IMR-90 (cell line): ENCODE measurements around the gene ELFN1. TPM values are rescaled to one million over a fixed set of nuclear protein-coding genes. Genes with fewer than 3 reads are reported as not detected.

Experiments used
- ATAC-seq: fragments of 200-7000 bp; cut with Tn5 transposase; 2 replicates; pipeline ENCODE4 v1.9.1; 2020; ENCODE audit warnings: low read depth, mild to moderate bottlenecking, moderate library complexity
- BruUV-seq: library from RNA; stranded (reverse); fragments of 400-500 nt; replicated peaks from 2 replicates; lab custom pipeline; 2021; lab: Mats Ljungman, UMichigan
- CTCF ChIA-PET: fragments of 300-600 bp; formaldehyde crosslinking; extraction: SDS; loops from one replicate; lab custom pipeline; 2021; ENCODE audit warnings: antibody characterized with exemption; lab: Yijun Ruan, JAX
- POLR2A ChIA-PET: fragments of 300-600 bp; sonication (Branson Sonifier 250); formaldehyde crosslinking; loops from one replicate; lab custom pipeline; 2022; ENCODE audit warnings: antibody characterized with exemption; ENCODE audit not compliant: unreplicated experiment; lab: Charles Lee
- DNase-seq: peaks from one replicate; pipeline ENCODE4 v3.0.0; 2013
- H2AFZ ChIP-seq: replicated peaks from 2 replicates; pipeline ENCODE3; 2013; ENCODE audit warnings: low read length, mild to moderate bottlenecking; ENCODE audit not compliant: poor library complexity
- H2AK5ac ChIP-seq: 2 replicates; pipeline ENCODE4 v1.6.1; 2013; ENCODE audit warnings: low read depth, low read length, inconsistent platforms
- H2AK9ac ChIP-seq: replicated peaks from 2 replicates; pipeline ENCODE3; 2013; ENCODE audit warnings: mild to moderate bottlenecking, low read depth, low read length, moderate library complexity; ENCODE audit not compliant: poor library complexity
- H2BK120ac ChIP-seq: 2 replicates; pipeline ENCODE4 v1.6.1; 2013; ENCODE audit warnings: low read depth, low read length, inconsistent platforms
- H2BK15ac ChIP-seq: 3 replicates; pipeline ENCODE4 v1.6.1; 2013; ENCODE audit warnings: low read depth, low read length, inconsistent platforms
- H2BK20ac ChIP-seq: 2 replicates; pipeline ENCODE4 v1.6.1; 2013; ENCODE audit warnings: low read depth, mild to moderate bottlenecking, inconsistent platforms, low read length, moderate library complexity
- H2BK5ac ChIP-seq: 2 replicates; pipeline ENCODE4 v1.6.1; 2013; ENCODE audit warnings: mild to moderate bottlenecking, low read depth, low read length, inconsistent platforms; ENCODE audit not compliant: poor library complexity, severe bottlenecking
- H3K14ac ChIP-seq: replicated peaks from 2 replicates; pipeline ENCODE4 v1.6.1; 2013; ENCODE audit warnings: low read depth, low read length, inconsistent platforms
- H3K18ac ChIP-seq: 2 replicates; pipeline ENCODE4 v1.6.1; 2013; ENCODE audit warnings: low read depth, low read length, control low read depth
- H3K23ac ChIP-seq: 2 replicates; pipeline ENCODE4 v1.6.1; 2013; ENCODE audit warnings: low read depth, low read length, inconsistent platforms
- H3K27ac ChIP-seq: 2 replicates; pipeline ENCODE4 v1.5.1; 2013; ENCODE audit warnings: mild to moderate bottlenecking, control low read depth, low read length; ENCODE audit not compliant: insufficient read depth
- H3K27me3 ChIP-seq: 2 replicates; pipeline ENCODE4 v1.6.1; 2013; ENCODE audit warnings: low read length; ENCODE audit not compliant: control insufficient read depth, insufficient read depth
- H3K36me3 ChIP-seq: 2 replicates; pipeline ENCODE4 v1.6.1; 2013; ENCODE audit warnings: low read length, mixed read lengths; ENCODE audit not compliant: control insufficient read depth, insufficient read depth
- H3K4ac ChIP-seq: 2 replicates; pipeline ENCODE4 v1.6.1; 2013; ENCODE audit warnings: low read depth, low read length, inconsistent platforms
- H3K4me1 ChIP-seq: 2 replicates; pipeline ENCODE4 v1.6.1; 2013; ENCODE audit warnings: low read length, mixed read lengths; ENCODE audit not compliant: control insufficient read depth, insufficient read depth
- H3K4me2 ChIP-seq: 2 replicates; pipeline ENCODE4 v1.6.1; 2013; ENCODE audit warnings: low read depth, mild to moderate bottlenecking, control low read depth, low read length, moderate library complexity
- H3K4me3 ChIP-seq: 2 replicates; pipeline ENCODE4 v1.5.1; 2013; ENCODE audit warnings: low read depth, mild to moderate bottlenecking, control low read depth, low read length, moderate library complexity; ENCODE audit not compliant: insufficient read depth
- H3K56ac ChIP-seq: 2 replicates; pipeline ENCODE4 v1.6.1; 2013; ENCODE audit warnings: low read length, inconsistent platforms; ENCODE audit not compliant: insufficient read depth; ENCODE audit errors: extremely low read depth
- H3K79me1 ChIP-seq, 2 experiments: 2 replicates each; pipeline ENCODE4 v1.6.1; 2013; ENCODE audit warnings: low read length in 2 of 2, inconsistent platforms in 1 of 2, low read depth in 1 of 2
- H3K9ac ChIP-seq: 2 replicates; pipeline ENCODE4 v1.6.1; 2013; ENCODE audit warnings: low read depth, low read length, control low read depth
- H3K9me1 ChIP-seq: 2 replicates; pipeline ENCODE4 v1.6.1; 2013; ENCODE audit warnings: low read length, inconsistent platforms; ENCODE audit not compliant: insufficient read depth
- H3K9me3 ChIP-seq: 2 replicates; pipeline ENCODE4 v1.6.1; 2013; ENCODE audit warnings: low read length; ENCODE audit not compliant: control insufficient read depth, insufficient read depth
- H4K20me1 ChIP-seq: 2 replicates; pipeline ENCODE4 v1.6.1; 2013; ENCODE audit warnings: low read length, inconsistent platforms; ENCODE audit not compliant: insufficient read depth
- H4K5ac ChIP-seq: 2 replicates; pipeline ENCODE4 v1.6.1; 2013; ENCODE audit warnings: mild to moderate bottlenecking, low read depth, low read length, control low read depth
- H4K8ac ChIP-seq, 2 experiments: 2 replicates each; pipeline ENCODE4 v1.6.1; 2013; ENCODE audit warnings: low read depth in 2 of 2, low read length in 2 of 2, control low read depth in 1 of 2, inconsistent platforms in 1 of 2
- H4K91ac ChIP-seq: 2 replicates; pipeline ENCODE4 v1.6.1; 2013; ENCODE audit warnings: low read depth, low read length, inconsistent platforms; ENCODE audit not compliant: insufficient read depth
- ELK1 ChIP-seq: fragments of 150-350 bp; IDR thresholded peaks from 2 replicates; pipeline ENCODE4 v1.6.1; 2016; ENCODE audit warnings: low read depth, mild to moderate bottlenecking, low read length, moderate library complexity, borderline replicate concordance
- MAFK ChIP-seq: IDR thresholded peaks from 2 replicates; pipeline ENCODE4 v1.6.1; 2012; ENCODE audit warnings: low read depth, low read length, improper control_type of control experiment
- WGBS, 2 experiments: methylation state at CpG; one replicate each; pipeline versions ENCODE4 v1.1.5 to v1.1.7; 2013; ENCODE audit warnings: missing lambda C conversion rate in 2 of 2; ENCODE audit not compliant: insufficient read length in 1 of 2; ENCODE audit errors: extremely low coverage in 2 of 2; 5-methylcytosine and 5-hydroxymethylcytosine counted together
- dilution Hi-C: fragments of 300-500 bp; cut with HindIII; formaldehyde crosslinking; loops from one replicate; pipeline ENCODE4 v1.14.3; 2018; ENCODE audit warnings: low sequenced_read_pairs; ENCODE audit not compliant: unreplicated experiment
- in situ Hi-C: fragments of 300-500 bp; cut with MboI; formaldehyde crosslinking; loops from 3 replicates; pipeline ENCODE4 v1.14.3; 2019; ENCODE audit warnings: low sequenced_read_pairs, inconsistent platforms, mixed read lengths
- intact Hi-C: fragments of 100-400 bp; cut with micrococcal nuclease; formaldehyde crosslinking; loops from 2 replicates; pipeline ENCODE4 v1.10.0; 2022
- polyA plus RNA-seq, 3 experiments: library from polyadenylated mRNA; depleted of rRNA; stranded (reverse); fragments of >200 nt; gene quantifications; 2 replicates each; pipeline ENCODE4 v1.2.3, GENCODE V29; 2012; ENCODE audit warnings: low replicate concordance in 1 of 3
- total RNA-seq: library from RNA; depleted of rRNA; stranded (reverse); fragments of >200 nt; gene quantifications from 2 replicates; pipeline ENCODE4 v1.2.3, GENCODE V29; 2012
- TF ChIP-seq, protein P1 (sequence below): conservative IDR thresholded peaks from 2 replicates; pipeline ENCODE4 v1.5.1; 2012; ENCODE audit warnings: mild to moderate bottlenecking, low read depth, low read length, improper control_type of control experiment

ELFN1 gene
- total and polyA plus RNA-seq, 2 of the 4 experiments (the other 2 are of a cell fraction), result 1.6 to 5.2 TPM

DNA sequence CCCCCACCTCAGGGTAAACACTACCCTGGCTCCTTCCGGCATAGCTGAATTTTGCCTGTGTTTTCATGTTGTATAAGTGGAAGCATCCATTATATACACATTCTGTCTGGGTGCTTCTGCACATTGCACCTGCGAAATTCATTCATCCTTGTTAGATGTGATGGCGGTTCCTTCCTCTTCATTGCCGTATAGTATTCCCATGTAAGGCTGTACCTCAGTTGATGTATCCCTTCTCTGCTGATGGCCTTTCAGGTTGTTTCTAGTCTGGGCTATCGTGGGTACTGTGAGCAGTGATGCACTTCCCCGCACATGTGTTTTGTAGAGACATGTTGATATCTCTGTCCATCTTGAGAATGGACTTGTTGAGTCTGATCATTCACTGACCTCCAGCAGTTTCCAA lies 28.9 kb downstream of the ELFN1 start:
- no peak overlapping the region for H3K4me3 ChIP-seq
- no TSS peak for BruUV-seq
- intact Hi-C loops, result no loop called here
- WGBS, 2 experiments, result no CpG with 5 or more reads among the region's 6 CpGs
- H2BK5ac ChIP-seq, result no peak overlapping the region
- POLR2A ChIA-PET, result no interaction called here
- H3K27ac ChIP-seq, result no peak overlapping the region
- no peak overlapping the region for H3K14ac ChIP-seq
- no peak overlapping the region for H2AK5ac ChIP-seq
- H3K4me2 ChIP-seq, result no peak overlapping the region
- H3K36me3 ChIP-seq, result no peaks in the 10 kb centered on the region
- no peak for ATAC-seq
- DNase-seq, result no peak
- CTCF ChIA-PET, result no interaction called here
- no peak overlapping the region for H2AK9ac ChIP-seq
- H3K79me1 ChIP-seq, result no peaks in the 10 kb centered on the region
- no peak overlapping the region for H2AFZ ChIP-seq
- H4K91ac ChIP-seq, result no peak overlapping the region
- dilution Hi-C loops, result no loop called here
- no peak overlapping the region for H2BK20ac ChIP-seq
- no peaks in the 10 kb centered on the region for H3K4me1 ChIP-seq
- H3K27me3 ChIP-seq, result peaks cover 7% of the 10 kb centered on the region
- no peak overlapping the region for H4K5ac ChIP-seq
- no peaks in the 10 kb centered on the region for H3K9me1 ChIP-seq
- H3K23ac ChIP-seq, result no peak overlapping the region
- H3K56ac ChIP-seq, result no peak overlapping the region
- in situ Hi-C loops, result no loop called here
- no peak overlapping the region for H2BK120ac ChIP-seq
- TF ChIP-seq, protein P1, sequence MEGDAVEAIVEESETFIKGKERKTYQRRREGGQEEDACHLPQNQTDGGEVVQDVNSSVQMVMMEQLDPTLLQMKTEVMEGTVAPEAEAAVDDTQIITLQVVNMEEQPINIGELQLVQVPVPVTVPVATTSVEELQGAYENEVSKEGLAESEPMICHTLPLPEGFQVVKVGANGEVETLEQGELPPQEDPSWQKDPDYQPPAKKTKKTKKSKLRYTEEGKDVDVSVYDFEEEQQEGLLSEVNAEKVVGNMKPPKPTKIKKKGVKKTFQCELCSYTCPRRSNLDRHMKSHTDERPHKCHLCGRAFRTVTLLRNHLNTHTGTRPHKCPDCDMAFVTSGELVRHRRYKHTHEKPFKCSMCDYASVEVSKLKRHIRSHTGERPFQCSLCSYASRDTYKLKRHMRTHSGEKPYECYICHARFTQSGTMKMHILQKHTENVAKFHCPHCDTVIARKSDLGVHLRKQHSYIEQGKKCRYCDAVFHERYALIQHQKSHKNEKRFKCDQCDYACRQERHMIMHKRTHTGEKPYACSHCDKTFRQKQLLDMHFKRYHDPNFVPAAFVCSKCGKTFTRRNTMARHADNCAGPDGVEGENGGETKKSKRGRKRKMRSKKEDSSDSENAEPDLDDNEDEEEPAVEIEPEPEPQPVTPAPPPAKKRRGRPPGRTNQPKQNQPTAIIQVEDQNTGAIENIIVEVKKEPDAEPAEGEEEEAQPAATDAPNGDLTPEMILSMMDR, result no peak
- no peak for TF ChIP-seq ELK1
- no peak for TF ChIP-seq MAFK
- H4K8ac ChIP-seq, result no peak overlapping the region
- H3K4ac ChIP-seq, result no peak overlapping the region
- H2BK15ac ChIP-seq, result no peak overlapping the region
- H3K18ac ChIP-seq, result no peak overlapping the region
- peaks cover 2% of the 10 kb centered on the region for H3K9me3 ChIP-seq
- no peaks in the 10 kb centered on the region for H4K20me1 ChIP-seq
- no peak overlapping the region for H3K9ac ChIP-seq
